Heart left ventricle (tissue), 16 donors: ENCODE data around the gene BOD1L1. TPM values are rescaled to one million over a fixed set of nuclear protein-coding genes. Genes with fewer than 3 reads are reported as not detected.

Source experiments
- ATAC-seq, 4 donors: fragments of 200-7000 bp; cut with Tn5 transposase; one replicate each; pipeline ENCODE4 v1.9.1; 2020 to 2022; ENCODE audit warnings: moderate library complexity in 4 of 4, mild to moderate bottlenecking in 3 of 4, moderate number of reproducible peaks in 1 of 4
- DNase-seq, 5 donors: peaks; one replicate each; pipeline ENCODE4 v3.0.0-alpha.2; 2020
- H3K27ac ChIP-seq, 12 donors: fragments of 200-600 bp; sonication (generic) in 4 of 12; one replicate each; pipeline versions ENCODE4 v1.5.0 to v1.8.0; 2016 to 2022; ENCODE audit warnings: mild to moderate bottlenecking in 2 of 12
- H3K27me3 ChIP-seq, 9 donors: fragments of 200-600 bp; sonication (generic) in 2 of 9; one replicate each; pipeline versions ENCODE4 v1.5.1 to v1.8.0; 2016 to 2022; ENCODE audit warnings: mild to moderate bottlenecking in 3 of 9
- H3K36me3 ChIP-seq, 9 donors: fragments of 200-600 bp; sonication (generic) in 2 of 9; one replicate each; pipeline versions ENCODE4 v1.5.0 to v1.8.0; 2018 to 2022; ENCODE audit warnings: mild to moderate bottlenecking in 2 of 9
- H3K4me1 ChIP-seq, 12 donors: fragments of 200-600 bp; sonication (generic) in 4 of 12; one replicate each; pipeline versions ENCODE4 v1.5.0 to v1.8.0; 2016 to 2022; ENCODE audit warnings: mild to moderate bottlenecking in 3 of 12
- H3K4me3 ChIP-seq, 12 donors: fragments of 200-600 bp; sonication (generic) in 4 of 12; one replicate each; pipeline versions ENCODE4 v1.5.0 to v1.8.0; 2017 to 2022; ENCODE audit warnings: mild to moderate bottlenecking in 9 of 12, moderate library complexity in 4 of 12
- H3K9me3 ChIP-seq, 12 donors: fragments of 200-600 bp; sonication (generic) in 4 of 12; one replicate each; pipeline versions ENCODE4 v1.5.0 to v1.8.0; 2016 to 2022; ENCODE audit warnings: mild to moderate bottlenecking in 1 of 12
- CTCF ChIP-seq, 12 donors: fragments of 200-600 bp; sonication (generic) in 4 of 12; IDR thresholded peaks; one replicate each; pipeline versions ENCODE4 v1.5.0 to v1.8.0; 2018 to 2022; ENCODE audit warnings: antibody characterized with exemption in 12 of 12, mild to moderate bottlenecking in 5 of 12
- POLR2A ChIP-seq, 2 donors: fragments of 450-650 bp; IDR thresholded peaks; one replicate each; pipeline ENCODE4 v1.6.1; 2017; ENCODE audit warnings: antibody characterized with exemption in 2 of 2, mild to moderate bottlenecking in 2 of 2, moderate library complexity in 2 of 2
- WGBS, 4 donors: extraction: QIAGEN DNeasy Blood & Tissue Kit in 2 of 4; methylation state at CpG; one replicate each; pipeline versions ENCODE4 v1.1.5 to v1.1.7; 2013 to 2018; 5-methylcytosine and 5-hydroxymethylcytosine counted together
- intact Hi-C, 10 donors: fragments of 100-400 bp; cut with DNase I; formaldehyde crosslinking; loops; one replicate each; pipeline versions ENCODE4 v1.11.1 to v1.14.2; 2022
- long read RNA-seq, 3 donors: library from polyadenylated mRNA; unstranded; transcript quantifications; one replicate each; pipeline ENCODE4 v2.0.0, GENCODE V29; 2020 to 2021
- polyA plus RNA-seq, 2 donors: library from polyadenylated mRNA; stranded (reverse); fragments of 200-250 nt; gene quantifications; one replicate each; pipeline ENCODE4 v1.2.3, GENCODE V29; 2013
- total RNA-seq, 9 donors: library from RNA; depleted of rRNA in 2 of 9; stranded (reverse); fragments of >200 nt in 2 of 9; fragmentation: NEBNext Ultra II Directional in 3 of 9; extraction: Animal tissue kit (Norgen Biotek cat#: 25700) in 3 of 9; gene quantifications; one replicate each; pipeline versions ENCODE4 v1.1.0 to v1.2.4, GENCODE V29; 2016 to 2023
- donor health status: ischemic (EF 13 %, LVEDD 7.1; RV severe dilation, severe dysfunction).
- donor health status: healthy with polysubstance abuse.
- donor health status: DM: no; HTN: yes; CAD: no.
- donor health status: DM: no; HTN: no; CAD: no.
- donor health status: ischemic (EF 25% LVEDD 6.9; RV normal size, moderate dysfunction).
- donor health status: ischemic (EF 25% LVEDD 5.7; RV mildly dilated, moderate dysfunction).
- donor health status: healthy.
- donor health status: DM: yes; HTN: yes; CAD: no.
- donor health status: ischemic (EF 35%, LVEDD 5.7; RV mildly dilated, moderate dysfunction).
- donor health status: nonischemic (EF 11% LVEDD 7.7; RV severe dilation, severe dysfunction).
- donor health status: DM: yes; HTN: yes; CAD: no.
- donor health status: PGD.
- donor health status: ischemic (EF 29% LVEDD 5.4; RV normal size, mild dysfunction).
- donor health status: nonischemic (EF 23%, LVEDD 6.1; RV moderate dilation, normal function).

The BOD1L1 gene
- total RNA-seq (10 to 100 TPM; 13.9 to 29.2 (median 22.9) TPM), polyA plus RNA-seq (10 to 100 TPM; 10.9 to 11.8 TPM)
- long read RNA-seq, donor 1, partial matches to known transcripts = 33 of 33 reads
- long read RNA-seq, donor 1, other reads (novel, unspliced or antisense) = 0 of 33 reads
- long read RNA-seq, donor 2, partial matches to known transcripts = 4 of 5 reads
- long read RNA-seq, donor 2, other reads (novel, unspliced or antisense) = 1 of 5 reads
- long read RNA-seq, donor 3, partial matches to known transcripts = 26 of 29 reads
- long read RNA-seq, donor 3, other reads (novel, unspliced or antisense) = 3 of 29 reads

- Histone ChIP-seq H3K36me3 (no peaks in the 10 kb centered on the region), H3K4me3 (peak within 1 kb of the TSS; percentile 45 to 99 (median 85)), H3K9me3 (no peaks in the 10 kb centered on the region), H3K27me3 (no peaks in the 10 kb centered on the region), H3K27ac (peak within 1 kb of the TSS; percentile 84 to 99 (median 91)), H3K4me1 (peaks cover 4 to 32% (median 27%) of the 10 kb centered on the region in 12 donors)
- peak in 10 of 12 donors; percentile 27 to 67 (median 47) for TF ChIP-seq CTCF (IDR thresholded peaks at IDR 0.05)
- peak in 1 of 2 donors; percentile 71 for TF ChIP-seq POLR2A (IDR thresholded peaks at IDR 0.05)
- ATAC-seq (peak; percentile 86 to 98 (median 97)), DNase-seq (peak; percentile 90 to 94 (median 92))
- intact Hi-C loops = loop anchor here in 4 of 10 donors (10.0 kb wide), 1 partner anchor 143 kb away; the partner anchor contains the start of gene RAB28 (in 4 of the 4)
- 0 to 1% (median 0%) methylated on average over 43 to 55 of the region's 55 CpGs for WGBS, 4 donors
These were observed at the start of gene BOD1L1 for GRCh38 chr4:13627606-13628311. BOD1L1 (minus strand) TSS chr4:13627725; CDS start chr4:13627587, 138 bp downstream.

GRCh38 chr4:13674971-13675370 is 47.4 kb upstream of the BOD1L1 start:
- no peak for ATAC-seq
- no peak for DNase-seq
- 92 to 98% (median 95%) methylated on average over 1 of the region's 1 CpG for WGBS, 4 donors

GRCh38 chr4:13673167-13673566 is 45.6 kb upstream of the BOD1L1 start:
- Histone ChIP-seq H3K4me1 (peaks cover 0 to 5% (median 0%) of the 10 kb centered on the region in 12 donors), H3K27ac (no peak overlapping the region), H3K36me3 (no peaks in the 10 kb centered on the region), H3K27me3 (no peaks in the 10 kb centered on the region), H3K9me3 (peaks cover 0 to 26% (median 10%) of the 10 kb centered on the region in 12 donors), H3K4me3 (no peak overlapping the region)
- intact Hi-C loops = no loop called here
- TF ChIP-seq CTCF (IDR thresholded peaks at IDR 0.05) (no peak), POLR2A (IDR thresholded peaks at IDR 0.05) (no peak)
- no peak for DNase-seq
- no peak for ATAC-seq

More at GRCh38 chr4:13674971-13675370, 47.4 kb upstream of the BOD1L1 start:
- TF ChIP-seq POLR2A (IDR thresholded peaks at IDR 0.05) (no peak), CTCF (IDR thresholded peaks at IDR 0.05) (no peak)
- no peak overlapping the region for H3K4me3 ChIP-seq
- intact Hi-C loops = no loop called here
- no peak overlapping the region for H3K27ac ChIP-seq
- peaks cover 0 to 35% (median 10%) of the 10 kb centered on the region in 12 donors for H3K9me3 ChIP-seq
- peaks cover 0 to 5% (median 0%) of the 10 kb centered on the region in 12 donors for H3K4me1 ChIP-seq
- H3K36me3 ChIP-seq = no peaks in the 10 kb centered on the region
- H3K27me3 ChIP-seq = no peaks in the 10 kb centered on the region
